CD4-positive, alpha-beta T cell treated with Interleukin-21 for 1 hour (primary cell): Measurements from ENCODE around the gene MKX.

Source experiments
- DNase-seq: peaks from one replicate; pipeline ENCODE4 v3.0.0-alpha.2; 2020

Gene MKX

GRCh38 chr10:27646194-27646593 lies 99.4 kb downstream of the MKX start:
- no peak for DNase-seq

- no peak for DNase-seq
Measured at GRCh38 chr10:27644307-27644939, 101.2 kb downstream of the MKX start.

- DNase-seq = no peak
Measured at GRCh38 chr10:27643301-27643700, 102.3 kb downstream of the MKX start.

GRCh38 chr10:27642023-27642589 lies 103.5 kb downstream of the MKX start:
- DNase-seq = no peak

DNA sequence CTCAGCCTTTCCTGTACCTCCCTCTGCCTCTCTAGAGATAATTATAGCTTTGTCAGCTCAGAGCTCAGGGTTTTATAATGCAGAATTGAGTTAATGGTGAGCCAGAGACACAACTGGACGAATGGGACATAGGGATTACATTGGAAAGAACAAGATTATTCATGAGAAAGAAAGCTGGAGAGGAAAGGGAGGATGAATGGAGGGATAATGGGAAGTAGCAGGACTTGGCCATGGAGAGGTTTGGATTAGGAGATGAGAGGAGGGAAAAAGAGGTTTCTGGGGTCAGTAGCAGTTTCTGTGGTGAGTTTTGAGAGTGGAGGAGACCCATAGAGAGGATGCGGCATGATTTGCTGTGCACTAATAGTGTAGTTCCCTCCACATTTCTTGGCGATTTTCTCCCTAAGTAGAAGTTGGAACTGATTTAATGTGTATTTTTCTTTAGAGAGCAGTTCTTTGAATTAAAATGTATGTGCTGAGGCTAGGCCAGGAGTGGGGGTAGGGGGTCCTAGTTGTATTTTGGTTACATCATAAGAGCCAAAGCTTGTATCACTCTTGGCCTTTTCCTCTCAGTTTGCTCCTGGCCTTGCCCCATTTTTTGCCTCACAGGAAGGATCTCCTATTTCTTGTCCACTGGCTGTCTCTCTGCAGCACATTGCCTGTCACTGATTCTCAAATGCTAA lies 107.4 kb downstream of the MKX start:
- no peak for DNase-seq

DNA sequence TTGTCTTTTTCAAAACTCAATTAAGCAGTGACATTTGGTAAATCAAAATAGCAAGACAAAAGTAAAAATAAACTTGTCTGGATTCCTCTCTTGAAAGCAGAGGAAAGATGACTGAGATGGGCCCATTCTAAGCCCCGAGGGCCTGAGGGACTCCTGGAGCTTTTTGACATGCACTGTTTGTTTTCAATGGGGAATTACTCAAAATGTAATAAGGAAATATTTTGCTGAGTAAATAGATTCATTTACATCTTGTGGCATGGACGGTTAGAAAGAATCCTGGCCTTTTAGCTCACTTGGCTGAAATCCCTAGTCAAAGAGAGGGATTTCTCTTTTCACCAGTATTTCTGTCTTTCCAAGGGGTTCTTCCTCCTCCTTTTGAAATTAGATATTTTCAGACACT lies 108.0 kb downstream of the MKX start:
- DNase-seq = no peak

- no peak for DNase-seq
Measured at GRCh38 chr10:27636816-27637215, 108.8 kb downstream of the MKX start.

GRCh38 chr10:27635699-27636270 lies 109.8 kb downstream of the MKX start:
- DNase-seq = no peak

GRCh38 chr10:27635290-27635689 lies 110.3 kb downstream of the MKX start:
- DNase-seq = no peak

DNA sequence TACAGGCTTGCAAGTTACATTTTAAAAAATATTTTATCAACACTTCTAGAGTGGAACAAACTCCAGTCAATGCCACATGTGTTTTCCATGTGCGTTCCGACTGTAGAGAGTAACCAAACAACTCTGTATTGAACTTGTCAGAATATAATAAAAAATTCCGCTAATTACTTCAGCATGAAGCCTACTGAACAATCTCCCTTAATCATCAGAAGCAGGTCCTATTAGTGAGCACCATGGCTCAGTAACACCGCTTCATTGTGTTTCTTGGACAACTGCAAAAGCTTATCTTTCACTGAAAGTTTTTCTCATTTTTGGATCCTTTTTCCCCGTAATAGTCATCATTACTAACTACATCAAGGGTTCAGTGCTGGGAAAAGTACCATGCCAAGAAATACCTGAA lies 117.0 kb downstream of the MKX start:
- DNase-seq = no peak

- DNase-seq = no peak
Measured at GRCh38 chr10:27626890-27627289, 118.7 kb downstream of the MKX start.

- DNase-seq = no peak
Measured at GRCh38 chr10:27625452-27626211, 120.0 kb downstream of the MKX start.

- no peak for DNase-seq
Measured at GRCh38 chr10:27624941-27625340, 120.7 kb downstream of the MKX start.
